Loucy (cell line): Measurements from ENCODE around the gene MFAP5.

Source experiments
- H2AFZ ChIP-seq: fragments of 200-600 bp; sonication (generic); 2 replicates; pipeline ENCODE4 v1.6.0; 2016; ENCODE audit warnings: antibody characterized with exemption, mild to moderate bottlenecking, low read length, moderate library complexity
- H3F3A ChIP-seq: fragments of 200-600 bp; 2 replicates; pipeline ENCODE4 v1.6.0; 2016; ENCODE audit warnings: antibody characterized with exemption, low read depth, mild to moderate bottlenecking
- H3K27me3 ChIP-seq: fragments of 200-600 bp; sonication (generic); 2 replicates; pipeline ENCODE4 v1.6.1; 2014; ENCODE audit warnings: low read length, mild to moderate bottlenecking; ENCODE audit not compliant: insufficient read depth, poor library complexity, severe bottlenecking
- H3K36me3 ChIP-seq: fragments of 200-600 bp; sonication (generic); 2 replicates; pipeline ENCODE4 v1.6.1; 2016; ENCODE audit warnings: low read length; ENCODE audit not compliant: insufficient read depth
- H3K4me1 ChIP-seq: fragments of 200-600 bp; sonication (generic); 2 replicates; pipeline ENCODE4 v1.5.1; 2014; ENCODE audit warnings: low read length, mild to moderate bottlenecking; ENCODE audit not compliant: insufficient read depth, poor library complexity, severe bottlenecking
- H3K4me2 ChIP-seq: fragments of 200-600 bp; sonication (generic); 2 replicates; pipeline ENCODE4 v1.6.0; 2014; ENCODE audit warnings: antibody characterized with exemption, low read length, low read depth, mild to moderate bottlenecking; ENCODE audit not compliant: poor library complexity, severe bottlenecking
- H3K4me3 ChIP-seq: fragments of 200-600 bp; sonication (generic); 2 replicates; pipeline ENCODE4 v1.5.1; 2014; ENCODE audit warnings: low read length, mild to moderate bottlenecking, mixed read lengths; ENCODE audit not compliant: poor library complexity, severe bottlenecking
- H3K79me2 ChIP-seq: fragments of 200-600 bp; sonication (generic); 2 replicates; pipeline ENCODE4 v1.6.1; 2014; ENCODE audit warnings: low read length; ENCODE audit not compliant: insufficient read depth
- H3K9ac ChIP-seq: fragments of 200-600 bp; sonication (generic); 2 replicates; pipeline ENCODE4 v1.6.0; 2014; ENCODE audit warnings: mild to moderate bottlenecking, low read depth, low read length, moderate library complexity; ENCODE audit not compliant: poor library complexity, severe bottlenecking
- H3K9me2 ChIP-seq: fragments of 200-600 bp; sonication (generic); replicated peaks from 2 replicates; pipeline ENCODE4 v1.6.1; 2016; ENCODE audit warnings: low read depth, low read length, mixed read lengths
- H3K9me3 ChIP-seq: fragments of 200-600 bp; sonication (generic); 2 replicates; pipeline ENCODE4 v1.6.1; 2014; ENCODE audit warnings: mild to moderate bottlenecking, antibody characterized with exemption, low read length, low read depth; ENCODE audit not compliant: insufficient read depth
- H4K20me1 ChIP-seq: fragments of 200-600 bp; sonication (generic); 2 replicates; pipeline ENCODE4 v1.6.0; 2014; ENCODE audit warnings: antibody characterized with exemption, low read length, mild to moderate bottlenecking; ENCODE audit not compliant: insufficient read depth, poor library complexity, severe bottlenecking
- CTCF ChIP-seq: fragments of 200-600 bp; sonication (generic); conservative IDR thresholded peaks from 2 replicates; pipeline ENCODE4 v1.5.1; 2014; ENCODE audit warnings: mild to moderate bottlenecking, antibody characterized with exemption, low read length
- EZH2phosphoT487 ChIP-seq: fragments of 200-600 bp; IDR thresholded peaks from 2 replicates; pipeline ENCODE4 v1.6.1; 2018; ENCODE audit warnings: antibody characterized with exemption, mild to moderate bottlenecking, moderate library complexity, borderline replicate concordance

MFAP5 gene

GRCh38 chr12:8681129-8681884 lies 18.7 kb upstream of the MFAP5 start:
- no peaks in the 10 kb centered on the region for H4K20me1 ChIP-seq
- no peaks in the 10 kb centered on the region for H3K9me2 ChIP-seq
- peaks cover 11% of the 10 kb centered on the region for H3K4me1 ChIP-seq
- H3K4me2 ChIP-seq: no peak overlapping the region
- H3F3A ChIP-seq: no peaks in the 10 kb centered on the region
- H3K79me2 ChIP-seq: no peaks in the 10 kb centered on the region
- TF ChIP-seq EZH2phosphoT487 (no peak), CTCF (no peak)
- H3K36me3 ChIP-seq: no peaks in the 10 kb centered on the region
- no peak overlapping the region for H3K9ac ChIP-seq
- H3K4me3 ChIP-seq: no peak overlapping the region
- no peak overlapping the region for H2AFZ ChIP-seq
- H3K9me3 ChIP-seq: no peaks in the 10 kb centered on the region
- H3K27me3 ChIP-seq: no peaks in the 10 kb centered on the region

- Histone ChIP-seq H2AFZ (no peak overlapping the region), H3K4me3 (no peak overlapping the region), H4K20me1 (no peaks in the 10 kb centered on the region), H3K9me2 (no peaks in the 10 kb centered on the region), H3K4me1 (peaks cover 17% of the 10 kb centered on the region), H3K9me3 (no peaks in the 10 kb centered on the region), H3K9ac (no peak overlapping the region), H3K36me3 (no peaks in the 10 kb centered on the region), H3K79me2 (no peaks in the 10 kb centered on the region), H3K4me2 (no peak overlapping the region), H3K27me3 (no peaks in the 10 kb centered on the region), H3F3A (no peaks in the 10 kb centered on the region)
- TF ChIP-seq CTCF (peak; percentile 25; the same call in 1 of the 2 replicates), EZH2phosphoT487 (no peak)
Observed at GRCh38 chr12:8680533-8680932, 17.9 kb upstream of the MFAP5 start.

- H3K79me2 ChIP-seq: no peaks in the 10 kb centered on the region
- H3K4me1 ChIP-seq: peaks cover 23% of the 10 kb centered on the region
- H3K4me3 ChIP-seq: no peak overlapping the region
- no peaks in the 10 kb centered on the region for H3K27me3 ChIP-seq
- no peaks in the 10 kb centered on the region for H3F3A ChIP-seq
- no peak overlapping the region for H3K4me2 ChIP-seq
- H3K9me2 ChIP-seq: no peaks in the 10 kb centered on the region
- no peaks in the 10 kb centered on the region for H3K9me3 ChIP-seq
- no peaks in the 10 kb centered on the region for H4K20me1 ChIP-seq
- no peaks in the 10 kb centered on the region for H3K36me3 ChIP-seq
- H2AFZ ChIP-seq: no peak overlapping the region
- no peak overlapping the region for H3K9ac ChIP-seq
- no peak for TF ChIP-seq CTCF
- TF ChIP-seq EZH2phosphoT487: no peak
Observed at GRCh38 chr12:8678661-8679111, 16.1 kb upstream of the MFAP5 start.
